Measurements from ENCODE around the gene PIK3C2G.

- TF ChIP-seq OSR1 (CRISPR knock-in tag; IDR thresholded peaks at IDR 0.05): no peak
- TF ChIP-seq PATZ1 (CRISPR knock-in tag; IDR thresholded peaks at IDR 0.05; ENCODE audit: borderline replicate concordance): no peak
- TF ChIP-seq TSHZ2 (CRISPR knock-in tag; IDR thresholded peaks at IDR 0.05): no peak
- no peak for TF ChIP-seq CSRNP3 (CRISPR knock-in tag; IDR thresholded peaks at IDR 0.05)
- no peak for TF ChIP-seq ZNF70 (CRISPR knock-in tag; IDR thresholded peaks at IDR 0.05)
- no peak for TF ChIP-seq ZFP30 (CRISPR knock-in tag; IDR thresholded peaks at IDR 0.05)
- no peak for TF ChIP-seq TOX (CRISPR knock-in tag; IDR thresholded peaks at IDR 0.05; ENCODE audit: borderline replicate concordance)
- no peak for TF ChIP-seq PPARA (CRISPR knock-in tag; IDR thresholded peaks at IDR 0.05; ENCODE audit: borderline replicate concordance)
- TF ChIP-seq ISL1 (CRISPR knock-in tag; IDR thresholded peaks at IDR 0.05): no peak
- TF ChIP-seq SNAI2 (CRISPR knock-in tag; IDR thresholded peaks at IDR 0.05): no peak
- no peak for TF ChIP-seq RARB (CRISPR knock-in tag; IDR thresholded peaks at IDR 0.05)
- no peak for TF ChIP-seq ARNTL (CRISPR knock-in tag; IDR thresholded peaks at IDR 0.05; ENCODE audit: borderline replicate concordance, low read depth)
- no peak for TF ChIP-seq ZFP3 (CRISPR knock-in tag; IDR thresholded peaks at IDR 0.05)
Measured at GRCh38 chr12:18257251-18257650, 4.1 kb upstream of the PIK3C2G start.

Data from SK-N-SH treated with all-trans-retinoic acid at 6 μM for 48 hours (cell line).